Measurements from ENCODE around the gene NMT1. TPM values are rescaled to one million over a fixed set of nuclear protein-coding genes. Genes with fewer than 3 reads are reported as not detected.
A peak's percentile ranks its signal among the peaks of the same experiment; 100 is the strongest.

The NMT1 gene
- total and polyA plus RNA-seq, 2 of the 13 experiments (the other 11 are each of a cell fraction or from before 2014, with no cell fraction given) = 75.7 to 142 TPM

GRCh38 chr17:45149037-45149668 lies 88.0 kb downstream of the NMT1 start (continued):
- 0 out of 2 replicates have a peak, but pooled peaks have one; percentile 62 for TF ChIP-seq ZBTB25 (CRISPR knock-in tag; IDR thresholded peaks at IDR 0.05)
- 0 out of 2 replicates have a peak, but pooled peaks have one; percentile 57 for TF ChIP-seq ZNF839 (CRISPR knock-in tag; IDR thresholded peaks at IDR 0.05; ENCODE audit: borderline replicate concordance)
- TF ChIP-seq ZNF782 (CRISPR knock-in tag; IDR thresholded peaks at IDR 0.05; ENCODE audit: borderline replicate concordance) = 0 out of 2 replicates have a peak, but pooled peaks have one; percentile 9
- peak; percentile 27; the same call in 1 of the 2 replicates for TF ChIP-seq TOPORS (CRISPR knock-in tag; IDR thresholded peaks at IDR 0.05)
- TF ChIP-seq SMC3 (IDR thresholded peaks at IDR 0.05; ENCODE audit: low read length) = peak; percentile 43; the same call in 1 of the 2 replicates
- peak; percentile 84 for TF ChIP-seq PHF5A (CRISPR knock-in tag; IDR thresholded peaks at IDR 0.05; ENCODE audit: low read depth, unreplicated experiment)
- 0 out of 2 replicates have a peak, but pooled peaks have one; percentile 19 for TF ChIP-seq NFATC3 (CRISPR knock-in tag; IDR thresholded peaks at IDR 0.05)
- no peak for TF ChIP-seq ARNT (IDR thresholded peaks at IDR 0.05)
- peak; percentile 35; the same call in 1 of the 2 replicates for TF ChIP-seq DMAP1 (CRISPR knock-in tag; IDR thresholded peaks at IDR 0.05)
- 0 out of 2 replicates have a peak, but pooled peaks have one; percentile 67 for TF ChIP-seq ZSCAN20 (CRISPR knock-in tag; IDR thresholded peaks at IDR 0.05; ENCODE audit: borderline replicate concordance)
- peak; percentile 16 for TF ChIP-seq KLF6 (CRISPR knock-in tag; IDR thresholded peaks at IDR 0.05)
- 0 out of 2 replicates have a peak, but pooled peaks have one; percentile 53 for TF ChIP-seq CSRNP2 (CRISPR knock-in tag; conservative IDR thresholded peaks at IDR 0.05; ENCODE audit: low read depth)
- no peak for TF ChIP-seq MBD4 (IDR thresholded peaks at IDR 0.05; ENCODE audit: borderline replicate concordance, low read length)
- TF ChIP-seq POGZ (CRISPR knock-in tag; IDR thresholded peaks at IDR 0.05) = no peak
- peak; percentile 88 for TF ChIP-seq ELF3 (CRISPR knock-in tag; IDR thresholded peaks at IDR 0.05)
- TF ChIP-seq FOXK1 (CRISPR knock-in tag; IDR thresholded peaks at IDR 0.05; ENCODE audit: borderline replicate concordance, low read depth) = peak; percentile 60
- peak; percentile 57 for TF ChIP-seq TAF1 (CRISPR knock-in tag; IDR thresholded peaks at IDR 0.05)
- TF ChIP-seq MED13 (CRISPR knock-in tag; IDR thresholded peaks at IDR 0.05) = 0 out of 2 replicates have a peak, but pooled peaks have one; percentile 59
- peak; percentile 60; the same call in 1 of the 2 replicates for TF ChIP-seq HMG20B (CRISPR knock-in tag; conservative IDR thresholded peaks at IDR 0.05)
- TF ChIP-seq ZNF777 (CRISPR knock-in tag; IDR thresholded peaks at IDR 0.05) = peak; percentile 81
- TF ChIP-seq ZFX (CRISPR knock-in tag; IDR thresholded peaks at IDR 0.05; ENCODE audit: low read depth) = peak; percentile 72
- 0 out of 2 replicates have a peak, but pooled peaks have one; percentile 16 for TF ChIP-seq GATAD1 (CRISPR knock-in tag; IDR thresholded peaks at IDR 0.05)
- no peak for TF ChIP-seq ZBTB44 (CRISPR knock-in tag; IDR thresholded peaks at IDR 0.05)
- peak; percentile 52; the same call in 1 of the 2 replicates for TF ChIP-seq TOE1 (CRISPR knock-in tag; IDR thresholded peaks at IDR 0.05)
- no peak for TF ChIP-seq PHB2 (IDR thresholded peaks at IDR 0.05; ENCODE audit: partially characterized antibody)
- TF ChIP-seq TEAD3 (CRISPR knock-in tag; optimal IDR thresholded peaks at IDR 0.05; ENCODE audit: borderline replicate concordance) = peak; percentile 85
- TF ChIP-seq ZSCAN31 (CRISPR knock-in tag; IDR thresholded peaks at IDR 0.05; ENCODE audit: low read depth) = peak; percentile 67; the same call in 1 of the 2 replicates
- TF ChIP-seq KLF15 (CRISPR knock-in tag; IDR thresholded peaks at IDR 0.05; ENCODE audit: borderline replicate concordance) = no peak
- TF ChIP-seq POLR2A (IDR thresholded peaks at IDR 0.05; ENCODE audit: insufficient read depth in 1 of 2, low read depth in 2 of 2, low read length in 2 of 2) = peak in 1 of 2 experiments; percentile 34; a peak in 2 of 4 replicates

Data from HepG2 (cell line).